Chondrocyte (in vitro differentiated cells): ENCODE data around the gene TESK2. TPM values are rescaled to one million over a fixed set of nuclear protein-coding genes. Genes with fewer than 3 reads are reported as not detected.
"Not testable (repeated sequence)": the region's sequence is repeated elsewhere in the genome, so short reads cannot be mapped to it uniquely, and the experiment has no call there.

Source experiments
- DNase-seq: peaks from one replicate; pipeline ENCODE4 v3.0.0; 2021; ENCODE audit warnings: mixed read lengths, low spot score
- H3K27ac Mint-ChIP-seq: one replicate; pipeline ENCODE4 v1.8.0; 2021; ENCODE audit warnings: mild to moderate bottlenecking, moderate library complexity, mixed read lengths; ENCODE audit not compliant: unreplicated experiment
- H3K27me3 Mint-ChIP-seq: 2 replicates; pipeline ENCODE4 v1.8.0; 2021; ENCODE audit warnings: low read depth, mixed read lengths
- H3K36me3 Mint-ChIP-seq: 2 replicates; pipeline ENCODE4 v1.8.0; 2021; ENCODE audit warnings: low read depth, mixed read lengths
- H3K4me1 Mint-ChIP-seq: 2 replicates; pipeline ENCODE4 v1.8.0; 2021; ENCODE audit warnings: low read depth, mild to moderate bottlenecking, mixed read lengths
- H3K4me3 Mint-ChIP-seq: one replicate; pipeline ENCODE4 v1.8.0; 2021; ENCODE audit warnings: mild to moderate bottlenecking, moderate library complexity, mixed read lengths; ENCODE audit not compliant: unreplicated experiment
- H3K9me3 Mint-ChIP-seq: 2 replicates; pipeline ENCODE4 v1.8.0; 2021; ENCODE audit warnings: low read depth, mixed read lengths
- total RNA-seq: library from RNA; stranded (reverse); gene quantifications from 3 replicates; pipeline ENCODE4 v1.2.1, GENCODE V29; 2021
- TF ChIP-seq, protein P1 (sequence below): fragments of 200-600 bp; sonication (generic); IDR thresholded peaks from 2 replicates; pipeline ENCODE4 v1.5.0; 2021; ENCODE audit warnings: antibody characterized with exemption, mild to moderate bottlenecking, moderate library complexity

Gene TESK2
- total RNA-seq, 1 donor from 2014 or later: 1.6 TPM

DNA sequence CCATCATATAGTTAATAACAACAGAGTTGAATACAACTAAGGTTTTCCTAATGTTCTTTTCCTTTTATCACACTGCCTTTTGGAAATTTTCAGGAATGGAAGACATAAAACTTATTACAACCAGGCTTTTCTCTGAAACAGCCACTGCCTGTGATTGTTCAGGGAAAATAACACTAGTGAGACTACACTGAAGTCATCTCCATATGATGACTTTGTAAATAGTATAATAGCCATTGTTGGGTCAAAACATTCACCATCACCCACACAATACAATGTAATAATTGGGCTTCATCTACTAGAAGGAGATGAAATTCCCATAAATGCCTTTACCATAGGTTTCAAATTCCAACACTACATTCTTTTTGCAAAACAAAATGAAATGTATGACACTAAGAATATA lies 5.0 kb downstream of the TESK2 start:
- Mint-ChIP-seq H3K27me3 (peaks cover 7% of the 10 kb centered on the region), H3K9me3 (no peaks in the 10 kb centered on the region)

DNA sequence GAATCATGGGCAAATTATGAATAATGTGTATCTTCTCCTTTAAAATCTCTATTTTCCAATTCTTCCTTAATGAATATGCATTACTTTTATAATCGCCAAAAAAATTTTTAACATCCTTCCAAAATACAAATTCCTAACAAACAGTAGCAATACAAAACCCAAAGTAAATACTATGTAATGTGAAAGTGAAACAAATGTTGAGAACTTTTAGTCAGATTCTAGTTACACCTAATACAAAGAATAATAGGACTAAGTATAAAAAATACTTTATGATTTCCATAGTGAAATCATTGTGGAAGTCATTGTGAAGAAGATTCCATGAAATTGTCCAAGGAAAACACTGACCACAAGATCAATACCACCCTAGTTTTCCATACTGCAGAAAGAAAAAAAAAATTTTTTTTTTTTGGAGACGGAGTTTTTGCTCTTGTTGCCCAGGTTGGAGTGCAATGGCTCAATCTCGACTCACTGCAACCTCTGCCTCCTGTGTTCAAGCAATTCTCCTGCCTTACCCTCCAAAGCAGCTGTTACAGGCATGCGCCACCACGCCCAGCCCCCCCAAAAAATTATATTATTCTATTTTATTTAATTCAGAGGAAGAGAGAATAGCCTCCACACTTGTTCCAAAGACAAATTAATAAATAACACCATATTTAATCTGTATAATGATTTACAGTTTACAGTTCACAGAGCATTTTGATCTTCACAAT lies 11.8 kb downstream of the TESK2 start:
- H3K27me3 Mint-ChIP-seq: no peaks in the 10 kb centered on the region
- TF ChIP-seq, protein P1, sequence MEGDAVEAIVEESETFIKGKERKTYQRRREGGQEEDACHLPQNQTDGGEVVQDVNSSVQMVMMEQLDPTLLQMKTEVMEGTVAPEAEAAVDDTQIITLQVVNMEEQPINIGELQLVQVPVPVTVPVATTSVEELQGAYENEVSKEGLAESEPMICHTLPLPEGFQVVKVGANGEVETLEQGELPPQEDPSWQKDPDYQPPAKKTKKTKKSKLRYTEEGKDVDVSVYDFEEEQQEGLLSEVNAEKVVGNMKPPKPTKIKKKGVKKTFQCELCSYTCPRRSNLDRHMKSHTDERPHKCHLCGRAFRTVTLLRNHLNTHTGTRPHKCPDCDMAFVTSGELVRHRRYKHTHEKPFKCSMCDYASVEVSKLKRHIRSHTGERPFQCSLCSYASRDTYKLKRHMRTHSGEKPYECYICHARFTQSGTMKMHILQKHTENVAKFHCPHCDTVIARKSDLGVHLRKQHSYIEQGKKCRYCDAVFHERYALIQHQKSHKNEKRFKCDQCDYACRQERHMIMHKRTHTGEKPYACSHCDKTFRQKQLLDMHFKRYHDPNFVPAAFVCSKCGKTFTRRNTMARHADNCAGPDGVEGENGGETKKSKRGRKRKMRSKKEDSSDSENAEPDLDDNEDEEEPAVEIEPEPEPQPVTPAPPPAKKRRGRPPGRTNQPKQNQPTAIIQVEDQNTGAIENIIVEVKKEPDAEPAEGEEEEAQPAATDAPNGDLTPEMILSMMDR: no peak
- DNase-seq: no peak
- no peak overlapping the region for H3K27ac Mint-ChIP-seq
- H3K9me3 Mint-ChIP-seq: no peaks in the 10 kb centered on the region
- no peaks in the 10 kb centered on the region for H3K4me1 Mint-ChIP-seq
- no peak overlapping the region for H3K4me3 Mint-ChIP-seq
- H3K36me3 Mint-ChIP-seq: no peaks in the 10 kb centered on the region

More for the DNA sequence above, 5.0 kb downstream of the TESK2 start:
- Mint-ChIP-seq H3K36me3 (no peaks in the 10 kb centered on the region), H3K4me3 (no peak overlapping the region), H3K27ac (no peak overlapping the region), H3K4me1 (no peaks in the 10 kb centered on the region)
- TF ChIP-seq, protein P1: no peak
- no peak for DNase-seq

DNA sequence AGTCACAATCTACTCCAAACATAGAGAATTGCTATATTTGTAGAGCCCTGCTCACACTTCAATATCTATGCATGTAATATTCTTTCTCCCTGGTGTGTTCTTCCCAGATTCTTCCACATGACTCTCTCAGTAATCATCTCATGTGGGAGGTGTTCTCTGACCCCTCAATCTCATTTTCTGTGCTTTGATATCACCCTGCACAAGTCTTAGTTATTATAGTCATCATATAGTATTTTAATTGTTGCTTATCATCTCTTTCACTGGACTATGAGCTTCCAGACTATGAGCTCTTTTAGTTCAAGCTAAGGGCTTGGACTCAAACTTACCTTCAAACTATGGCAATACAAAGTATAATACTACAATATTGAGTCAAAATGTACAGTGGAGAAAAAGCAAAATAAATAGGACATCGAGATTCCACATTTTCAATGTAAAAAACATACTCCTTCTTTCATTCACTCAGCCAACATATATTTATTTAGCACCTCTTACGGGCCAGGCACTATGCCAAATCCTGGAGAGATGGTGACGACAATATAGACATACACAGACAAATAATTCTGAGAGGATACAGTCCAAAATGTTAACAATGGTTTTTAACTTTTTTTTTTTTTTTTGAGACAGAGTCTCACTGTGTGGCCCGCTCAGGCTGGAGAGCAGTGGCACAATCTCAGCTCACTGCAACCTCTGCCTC lies 12.7 kb downstream of the TESK2 start:
- no peak overlapping the region for H3K27ac Mint-ChIP-seq
- TF ChIP-seq, protein P1: no peak
- no peaks in the 10 kb centered on the region for H3K36me3 Mint-ChIP-seq
- no peak for DNase-seq
- H3K27me3 Mint-ChIP-seq: no peaks in the 10 kb centered on the region
- no peaks in the 10 kb centered on the region for H3K4me1 Mint-ChIP-seq
- no peak overlapping the region for H3K4me3 Mint-ChIP-seq
- H3K9me3 Mint-ChIP-seq: no peaks in the 10 kb centered on the region

DNA sequence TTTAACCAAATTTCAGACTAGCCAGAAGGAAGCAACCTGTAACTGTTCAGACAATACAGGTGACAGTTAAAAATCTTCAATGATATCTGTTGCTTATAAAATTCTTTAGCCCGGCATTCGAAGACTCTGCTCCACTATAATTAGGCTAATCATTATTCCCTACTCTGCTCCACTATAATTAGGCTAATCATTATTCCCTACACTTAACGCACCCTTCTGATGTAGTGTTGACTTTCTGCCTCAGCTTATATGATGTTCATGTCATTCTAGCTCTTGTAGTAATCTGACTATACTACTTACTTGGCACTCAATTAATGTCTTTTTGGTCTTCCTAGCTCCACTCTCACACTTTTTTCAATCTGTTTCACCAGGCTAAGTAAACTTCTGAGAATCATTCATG lies 13.3 kb downstream of the TESK2 start:
- Mint-ChIP-seq H3K36me3 (no peaks in the 10 kb centered on the region), H3K27ac (no peak overlapping the region), H3K27me3 (no peaks in the 10 kb centered on the region), H3K4me1 (no peaks in the 10 kb centered on the region), H3K4me3 (no peak overlapping the region), H3K9me3 (no peaks in the 10 kb centered on the region)
- DNase-seq: no peak
- TF ChIP-seq, protein P1: no peak

DNA sequence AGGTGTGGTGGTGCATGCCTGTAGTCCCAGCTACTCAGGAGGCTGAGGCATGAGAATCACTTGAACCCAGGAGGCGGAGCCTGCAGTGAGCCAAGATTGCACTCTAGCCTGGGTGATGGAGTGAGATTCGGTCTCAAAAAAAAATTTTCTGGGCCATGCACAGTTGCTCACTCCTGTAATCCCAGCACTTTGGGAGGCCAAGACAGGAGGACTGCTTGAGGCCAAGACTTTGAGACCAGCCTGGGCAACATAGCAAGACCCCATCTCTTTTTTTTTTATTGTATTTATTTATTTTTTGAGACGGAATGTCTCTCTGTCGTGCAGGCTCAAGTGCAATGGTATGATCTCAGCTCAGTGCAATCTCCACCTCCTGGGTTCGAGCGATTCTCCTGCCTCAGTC lies 16.8 kb downstream of the TESK2 start:
- not testable (repeated sequence) for H3K4me3 Mint-ChIP-seq

More for the DNA sequence above, 16.8 kb downstream of the TESK2 start:
- not testable (repeated sequence) for H3K9me3 Mint-ChIP-seq, H3K36me3 Mint-ChIP-seq, DNase-seq, H3K4me1 Mint-ChIP-seq, H3K27me3 Mint-ChIP-seq, H3K27ac Mint-ChIP-seq
